Liver (tissue), 3 donors: ENCODE results near the gene CBFA2T3.

ENCODE experiments used
- CTCF ChIP-seq: fragments of 150-350 bp; IDR thresholded peaks from 2 replicates; pipeline ENCODE4 v1.5.1; 2017; ENCODE audit warnings: improper control_type of control experiment, low read depth, low read length; ENCODE audit not compliant: missing input control
- FOXA2 ChIP-seq: IDR thresholded peaks from 2 replicates; pipeline ENCODE4 v1.6.1; 2016; ENCODE audit warnings: antibody characterized with exemption
- GABPA ChIP-seq, 2 donors: IDR thresholded peaks in 1 of 2; conservative IDR thresholded peaks in 1 of 2; 2 replicates each; pipeline ENCODE4 v1.6.1; 2016; ENCODE audit warnings: antibody characterized with exemption in 2 of 2, mild to moderate bottlenecking in 1 of 2, moderate library complexity in 1 of 2
- HNF4G ChIP-seq: IDR thresholded peaks from 2 replicates; pipeline ENCODE4 v1.6.1; 2016; ENCODE audit warnings: antibody characterized with exemption
- MAX ChIP-seq: IDR thresholded peaks from 2 replicates; pipeline ENCODE4 v1.6.1; 2016; ENCODE audit warnings: antibody characterized with exemption
- RAD21 ChIP-seq, 2 donors: IDR thresholded peaks; 2 replicates each; pipeline ENCODE4 v1.6.1; 2016; ENCODE audit warnings: antibody characterized with exemption in 2 of 2, mild to moderate bottlenecking in 2 of 2
- REST ChIP-seq: IDR thresholded peaks from 2 replicates; pipeline ENCODE4 v1.6.1; 2016; ENCODE audit warnings: antibody characterized with exemption, mild to moderate bottlenecking
- YY1 ChIP-seq: IDR thresholded peaks from 2 replicates; pipeline ENCODE4 v1.6.1; 2016; ENCODE audit warnings: antibody characterized with exemption, mild to moderate bottlenecking
- TF ChIP-seq, protein P1 (sequence below): IDR thresholded peaks from 2 replicates; pipeline ENCODE4 v1.6.1; 2016; ENCODE audit warnings: antibody characterized with exemption
- donor health status: healthy.
- donor health status: healthy.

DNA sequence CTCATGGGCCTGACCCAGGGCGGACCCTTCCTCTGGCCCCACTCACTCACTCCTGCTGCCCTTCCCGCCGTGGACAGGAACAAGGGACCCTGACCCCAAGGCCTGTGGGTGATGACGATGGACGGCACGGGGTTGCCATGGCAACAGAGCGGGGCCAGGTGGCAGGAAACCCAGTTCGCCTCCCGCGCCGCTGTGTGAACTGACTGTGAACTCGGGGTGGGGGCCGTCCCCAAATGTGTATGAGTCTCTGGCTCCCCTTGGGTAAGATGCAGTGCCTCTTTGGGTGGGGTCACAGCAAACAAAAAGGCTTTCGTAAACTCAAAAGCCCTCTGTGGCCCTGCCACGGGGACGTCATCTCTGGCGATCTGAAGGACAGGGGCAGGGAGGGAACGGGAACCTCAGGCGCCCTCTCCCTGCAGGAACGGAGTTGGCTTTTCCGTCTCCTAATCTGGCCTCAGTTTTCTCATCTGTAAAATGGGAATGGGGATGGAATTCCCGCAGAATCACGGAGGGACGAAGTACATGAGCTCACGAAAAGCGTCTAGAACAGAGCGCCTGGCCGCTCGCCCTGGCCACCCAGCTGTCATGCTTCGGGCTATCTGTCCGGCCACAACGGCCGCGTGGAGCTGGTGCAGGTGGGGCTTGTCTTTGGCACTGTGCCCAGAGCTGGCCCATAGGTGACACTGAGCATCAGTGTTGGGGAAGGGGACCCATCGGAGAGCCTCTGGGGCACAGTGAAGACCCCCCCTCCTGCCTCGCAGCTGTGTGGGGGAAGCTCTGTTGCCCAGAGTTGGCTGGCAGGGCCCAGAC lies 65.7 kb downstream of the CBFA2T3 start:
- no peak for TF ChIP-seq MAX
- TF ChIP-seq CTCF: no peak
- TF ChIP-seq, protein P1, sequence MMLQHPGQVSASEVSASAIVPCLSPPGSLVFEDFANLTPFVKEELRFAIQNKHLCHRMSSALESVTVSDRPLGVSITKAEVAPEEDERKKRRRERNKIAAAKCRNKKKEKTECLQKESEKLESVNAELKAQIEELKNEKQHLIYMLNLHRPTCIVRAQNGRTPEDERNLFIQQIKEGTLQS: no peak
- no peak for TF ChIP-seq HNF4G
- no peak for TF ChIP-seq RAD21 (IDR thresholded peaks at IDR 0.05)
- TF ChIP-seq FOXA2: no peak
- TF ChIP-seq GABPA (IDR thresholded peaks at IDR 0.05 in 1 of 2, conservative IDR thresholded peaks at IDR 0.05 in 1 of 2): no peak
- TF ChIP-seq YY1: no peak
- no peak for TF ChIP-seq REST
